ENCODE data around the gene PDE2A. TPM values are rescaled to one million over a fixed set of nuclear protein-coding genes. Genes with fewer than 3 reads are reported as not detected.
A peak's percentile ranks its signal among the peaks of the same experiment; 100 is the strongest.

The PDE2A gene
- total and polyA plus RNA-seq, 11 donors, result 16.8 to 53.7 (median 23.7) TPM

DNA sequence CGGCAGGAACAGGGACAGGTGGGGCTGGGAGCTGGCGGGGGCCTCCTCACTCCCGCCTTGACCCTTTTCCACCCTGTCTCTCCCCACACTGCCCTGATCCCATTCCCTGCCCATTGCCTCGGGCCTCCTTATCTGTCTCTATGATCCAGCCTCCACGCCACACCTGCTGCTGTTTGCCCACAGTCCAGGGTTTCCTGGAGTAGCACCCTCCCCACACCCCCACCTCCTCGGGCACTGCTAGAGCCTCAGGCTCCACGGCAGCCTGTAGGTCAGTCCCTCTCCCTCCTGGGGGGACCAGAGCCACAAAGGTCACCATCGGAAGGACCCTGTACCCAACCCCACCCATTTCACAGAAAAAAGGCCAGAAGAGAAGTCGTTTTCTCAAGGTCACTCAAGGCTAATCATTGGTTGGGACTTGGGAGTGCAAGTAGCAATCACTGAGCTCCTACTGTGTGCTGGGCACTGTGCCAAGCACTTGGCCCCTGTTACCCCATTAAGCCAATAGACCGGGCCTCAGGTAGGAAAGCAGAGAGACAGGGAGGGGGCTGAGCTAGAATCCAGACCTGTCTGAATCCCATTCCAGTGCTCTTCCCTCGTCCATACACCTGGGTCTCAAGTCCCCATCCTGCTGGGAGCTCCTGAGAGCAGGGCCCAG, 71.8 kb downstream of the PDE2A start:
- TF ChIP-seq CTCF (IDR thresholded peaks at IDR 0.05) (no peak), POLR2A (IDR thresholded peaks at IDR 0.05) (no peak)

DNA sequence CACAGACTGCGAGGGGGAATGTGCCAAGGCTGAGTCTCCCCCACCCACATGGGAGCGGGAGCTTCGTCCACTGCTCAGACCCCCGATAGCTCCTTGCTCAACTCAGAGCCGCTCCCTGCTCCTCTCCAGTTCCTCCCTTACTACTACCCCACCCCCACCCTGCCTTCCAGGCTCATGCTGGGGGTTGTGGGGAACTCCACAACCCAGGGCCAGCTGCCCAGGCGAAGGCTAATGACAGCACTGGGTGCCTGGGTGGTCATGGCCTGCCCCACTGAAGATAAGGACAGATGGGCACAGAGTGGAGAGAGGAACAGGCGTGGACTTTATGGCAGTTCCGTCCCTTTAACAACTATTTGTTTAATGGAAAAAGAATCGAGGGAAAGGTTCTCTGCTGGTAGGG, 73.7 kb downstream of the PDE2A start:
- Histone ChIP-seq H3K27ac (no peak overlapping the region), H3K36me3 (peaks cover 0 to 10% (median 0%) of the 10 kb centered on the region in 9 donors), H3K27me3 (peaks cover 0 to 6% (median 0%) of the 10 kb centered on the region in 9 donors), H3K9me3 (no peaks in the 10 kb centered on the region), H3K4me3 (no peak overlapping the region), H3K4me1 (peaks cover 0 to 14% (median 3%) of the 10 kb centered on the region in 12 donors)
- DNase-seq (no peak), ATAC-seq (no peak)
- 79 to 83% (median 80%) methylated on average over 9 of the region's 9 CpGs for WGBS, 4 donors
- TF ChIP-seq CTCF (IDR thresholded peaks at IDR 0.05) (no peak), POLR2A (IDR thresholded peaks at IDR 0.05) (no peak)
- intact Hi-C loops (cut with DNase I), result no loop called here

More for the DNA sequence above, 71.8 kb downstream of the PDE2A start:
- H3K4me3 ChIP-seq, result no peak overlapping the region
- H3K36me3 ChIP-seq, result peaks cover 0 to 10% (median 0%) of the 10 kb centered on the region in 9 donors
- intact Hi-C loops (cut with DNase I), result no loop called here
- no peak for DNase-seq
- H3K4me1 ChIP-seq, result peaks cover 0 to 32% (median 21%) of the 10 kb centered on the region in 12 donors
- ATAC-seq, result no peak
- no peak overlapping the region for H3K27ac ChIP-seq
- H3K27me3 ChIP-seq, result peaks cover 0 to 6% (median 0%) of the 10 kb centered on the region in 9 donors
- H3K9me3 ChIP-seq, result no peaks in the 10 kb centered on the region
- WGBS, 4 donors, result 77 to 86% (median 82%) methylated on average over 10 to 11 of the region's 11 CpGs

DNA sequence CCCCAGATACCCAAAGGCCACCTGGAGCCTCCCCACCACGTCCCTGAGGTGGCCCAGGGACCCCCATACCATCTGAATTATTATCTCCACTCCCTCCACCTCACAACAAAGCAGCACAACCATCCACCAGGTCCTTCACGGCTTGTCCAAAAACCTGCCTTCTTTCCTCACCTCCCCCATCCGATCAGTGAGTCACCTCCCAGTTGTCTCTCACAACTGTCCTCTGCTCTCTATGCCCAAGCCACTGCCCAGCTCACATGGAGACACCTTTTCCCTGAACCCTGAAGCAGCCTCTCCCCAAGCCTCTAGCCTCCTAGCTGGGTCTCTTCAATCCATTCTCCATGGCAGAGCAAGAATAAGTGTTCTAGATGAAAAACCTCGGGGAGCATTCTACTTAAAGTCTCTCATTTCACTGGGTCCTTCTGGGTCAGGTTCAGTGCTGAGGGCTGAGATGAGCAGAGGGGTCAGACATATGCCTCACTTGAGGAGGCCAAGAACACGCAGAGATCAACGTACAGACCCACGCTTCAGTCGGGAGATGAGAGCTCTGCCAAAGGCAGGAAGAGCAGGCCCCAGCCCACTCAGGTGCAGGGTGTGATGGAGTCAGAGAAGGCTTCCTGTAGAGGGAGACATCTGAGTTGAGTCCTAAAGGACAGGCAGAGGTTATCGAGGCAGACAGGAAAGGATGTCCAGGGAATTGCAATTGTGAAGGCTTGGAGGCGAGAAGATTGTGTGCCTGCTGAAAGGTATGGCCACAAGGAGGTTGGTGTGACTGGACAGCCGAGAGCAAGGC, 74.7 kb downstream of the PDE2A start:
- H3K4me1 ChIP-seq, result peaks cover 0 to 12% (median 0%) of the 10 kb centered on the region in 12 donors
- TF ChIP-seq POLR2A (IDR thresholded peaks at IDR 0.05) (no peak), CTCF (IDR thresholded peaks at IDR 0.05) (no peak)
- 77 to 87% (median 81%) methylated on average over 11 of the region's 11 CpGs for WGBS, 4 donors
- no peak overlapping the region for H3K27ac ChIP-seq
- H3K9me3 ChIP-seq, result no peaks in the 10 kb centered on the region
- H3K4me3 ChIP-seq, result no peak overlapping the region
- intact Hi-C loops (cut with DNase I), result loop anchor here (1.0 to 10.0 kb wide), 5 partner anchors 41 to 195 kb away; partner anchors contain the start of gene STARD10 (in 1 of the 10)
- H3K36me3 ChIP-seq, result peaks cover 0 to 8% (median 0%) of the 10 kb centered on the region in 9 donors
- ATAC-seq, result peak in 1 of 4 donors; percentile 9
- H3K27me3 ChIP-seq, result peaks cover 0 to 6% (median 0%) of the 10 kb centered on the region in 9 donors
- no peak for DNase-seq

- H3K4me3 ChIP-seq, result no peak overlapping the region
- no peak overlapping the region for H3K27ac ChIP-seq
- ATAC-seq, result peak; percentile 73 to 87 (median 80)
- no peaks in the 10 kb centered on the region for H3K9me3 ChIP-seq
- TF ChIP-seq CTCF (IDR thresholded peaks at IDR 0.05) (peak; percentile 36 to 74 (median 66)), POLR2A (IDR thresholded peaks at IDR 0.05) (no peak)
- H3K4me1 ChIP-seq, result peaks cover 0 to 12% (median 0%) of the 10 kb centered on the region in 12 donors
- WGBS, 4 donors, result 32 to 35% (median 33%) methylated on average over 11 of the region's 11 CpGs
- peak in 4 of 5 donors; percentile 51 to 72 (median 67) for DNase-seq
- intact Hi-C loops (cut with DNase I), result loop anchor here (1.0 to 10.0 kb wide), 5 partner anchors 42 to 196 kb away; partner anchors contain the start of gene STARD10 (in 1 of the 10)
- H3K36me3 ChIP-seq, result peaks cover 0 to 5% (median 0%) of the 10 kb centered on the region in 9 donors
- H3K27me3 ChIP-seq, result peaks cover 0 to 6% (median 0%) of the 10 kb centered on the region in 9 donors
Observed at GRCh38 chr11:72598906-72599305, 75.3 kb downstream of the PDE2A start.

Measured in heart left ventricle (tissue), 16 donors.